Psoas muscle (tissue), 8 donors: ENCODE results near the gene JMJD6. TPM values are rescaled to one million over a fixed set of nuclear protein-coding genes. Genes with fewer than 3 reads are reported as not detected.
A peak's percentile ranks its signal among the peaks of the same experiment; 100 is the strongest.

ENCODE experiments used
- ATAC-seq, 4 donors: fragments of 200-7000 bp; cut with Tn5 transposase; one replicate each; pipeline ENCODE4 v1.9.1; 2020; ENCODE audit warnings: moderate library complexity in 3 of 4, mild to moderate bottlenecking in 2 of 4
- DNase-seq, 2 donors: peaks; one replicate each; pipeline ENCODE4 v3.0.0-alpha.2; 2020
- H3K27ac ChIP-seq: fragments of 200-600 bp; one replicate; pipeline ENCODE4 v1.8.0; 2022
- H3K27me3 ChIP-seq, 3 donors: fragments of 200-600 bp in 1 of 3; one replicate each; pipeline versions ENCODE4 v1.6.1 to v1.8.0; 2013 to 2022; ENCODE audit warnings: low read length in 2 of 3, mild to moderate bottlenecking in 2 of 3, moderate library complexity in 1 of 3; ENCODE audit not compliant: insufficient read depth in 3 of 3
- H3K36me3 ChIP-seq, 2 donors: fragments of 200-600 bp in 1 of 2; one replicate each; pipeline versions ENCODE4 v1.6.1 to v1.8.0; 2013 to 2022; ENCODE audit warnings: low read depth in 1 of 2, mild to moderate bottlenecking in 1 of 2, moderate library complexity in 1 of 2; ENCODE audit not compliant: insufficient read depth in 1 of 2
- H3K4me1 ChIP-seq: fragments of 200-600 bp; one replicate; pipeline ENCODE4 v1.8.0; 2022
- H3K4me3 ChIP-seq: fragments of 200-600 bp; one replicate; pipeline ENCODE4 v1.8.0; 2022; ENCODE audit warnings: mild to moderate bottlenecking
- H3K9me3 ChIP-seq: fragments of 200-600 bp; one replicate; pipeline ENCODE4 v1.8.0; 2022
- CTCF ChIP-seq: fragments of 200-600 bp; IDR thresholded peaks from one replicate; pipeline ENCODE4 v1.8.0; 2022; ENCODE audit warnings: antibody characterized with exemption
- WGBS, 3 donors: extraction: QIAGEN DNeasy Blood & Tissue Kit; methylation state at CpG; one replicate each; pipeline versions ENCODE4 v1.1.6 to v1.1.7; 2013; 5-methylcytosine and 5-hydroxymethylcytosine counted together
- intact Hi-C, 2 donors: fragments of 100-400 bp; cut with DNase I; formaldehyde crosslinking; loops; one replicate each; pipeline versions ENCODE4 v1.11.0 to v1.14.2; 2022
- polyA plus RNA-seq, 3 donors: library from polyadenylated mRNA; stranded (reverse); fragments of 200-250 nt; gene quantifications; one replicate each; pipeline ENCODE4 v1.2.3, GENCODE V29; 2013
- total RNA-seq, 4 donors: library from RNA; stranded (reverse); fragmentation: NEBNext Ultra II Directional in 2 of 4; extraction: Animal tissue kit (Norgen Biotek cat#: 25700) in 2 of 4; gene quantifications; one replicate each; pipeline versions ENCODE4 v1.2.1 to v1.2.4, GENCODE V29; 2021 to 2023
- donor health status: healthy with polysubstance abuse.
- donor health status: DM: no; HTN: no; CAD: no; lungs with moderate emphysema.
- donor health status: Bipolar disorder and iron deficiency.
- donor health status: healthy.
- donor health status: DM: yes; HTN: yes; CAD: no.
- donor health status: DM: no; HTN: no; CAD: no.
- donor health status: DM: no; HTN: no; CAD: no.
- donor health status: DM: yes; HTN: yes; CAD: no.

JMJD6 gene
- total and polyA plus RNA-seq, 7 donors, result 30.8 to 81.9 (median 53.0) TPM

DNA sequence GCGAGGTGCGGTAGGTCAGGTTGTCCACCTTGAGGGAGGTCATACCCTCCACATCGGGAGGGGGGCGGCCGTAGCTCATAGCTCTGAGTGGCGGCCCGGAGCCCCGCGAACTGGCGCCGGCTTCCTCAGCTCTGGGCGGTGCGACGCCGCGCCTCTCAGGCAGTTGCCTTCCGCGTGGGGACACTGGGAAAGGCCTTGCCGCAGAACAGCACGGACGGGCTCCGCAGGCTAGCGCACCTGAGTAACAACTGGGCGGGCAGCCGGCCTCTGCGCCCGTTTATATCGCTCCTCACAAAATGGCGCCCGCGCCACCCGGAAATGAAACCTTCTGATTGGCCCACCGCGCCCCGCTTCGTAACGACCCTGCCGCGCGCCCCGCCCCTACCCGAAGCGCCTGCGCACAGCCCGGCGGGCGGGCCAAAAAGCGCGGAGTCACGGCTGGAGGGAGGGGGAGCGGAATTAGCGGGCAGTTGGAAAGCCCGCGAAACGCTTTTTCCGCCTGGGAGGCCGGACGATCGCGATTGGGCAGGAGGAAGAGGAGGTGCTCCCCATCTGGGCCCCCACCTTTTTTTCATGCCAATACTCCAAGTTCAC, 10.8 kb upstream of the JMJD6 start, which contains the start of gene SRSF2:
SRSF2 (minus strand) TSS at position 250 of the 594 bp plus-strand sequence; CDS start at position 79, 171 bp downstream.
- ATAC-seq (peak; percentile 84 to 90 (median 86)), DNase-seq (peak; percentile 98 to 99)
- Histone ChIP-seq H3K27me3 (no peaks in the 10 kb centered on the region), H3K4me3 (peak within 1 kb of the TSS; percentile 72), H3K36me3 (peaks cover 0 to 54% of the 10 kb centered on the region in 2 donors), H3K9me3 (no peaks in the 10 kb centered on the region), H3K27ac (peak within 1 kb of the TSS; percentile 89), H3K4me1 (peaks cover 59% of the 10 kb centered on the region)
- 0 to 1% (median 0%) methylated on average over 44 to 60 of the region's 60 CpGs for WGBS, 3 donors
- no peak for TF ChIP-seq CTCF
- intact Hi-C loops, result no loop called here

DNA sequence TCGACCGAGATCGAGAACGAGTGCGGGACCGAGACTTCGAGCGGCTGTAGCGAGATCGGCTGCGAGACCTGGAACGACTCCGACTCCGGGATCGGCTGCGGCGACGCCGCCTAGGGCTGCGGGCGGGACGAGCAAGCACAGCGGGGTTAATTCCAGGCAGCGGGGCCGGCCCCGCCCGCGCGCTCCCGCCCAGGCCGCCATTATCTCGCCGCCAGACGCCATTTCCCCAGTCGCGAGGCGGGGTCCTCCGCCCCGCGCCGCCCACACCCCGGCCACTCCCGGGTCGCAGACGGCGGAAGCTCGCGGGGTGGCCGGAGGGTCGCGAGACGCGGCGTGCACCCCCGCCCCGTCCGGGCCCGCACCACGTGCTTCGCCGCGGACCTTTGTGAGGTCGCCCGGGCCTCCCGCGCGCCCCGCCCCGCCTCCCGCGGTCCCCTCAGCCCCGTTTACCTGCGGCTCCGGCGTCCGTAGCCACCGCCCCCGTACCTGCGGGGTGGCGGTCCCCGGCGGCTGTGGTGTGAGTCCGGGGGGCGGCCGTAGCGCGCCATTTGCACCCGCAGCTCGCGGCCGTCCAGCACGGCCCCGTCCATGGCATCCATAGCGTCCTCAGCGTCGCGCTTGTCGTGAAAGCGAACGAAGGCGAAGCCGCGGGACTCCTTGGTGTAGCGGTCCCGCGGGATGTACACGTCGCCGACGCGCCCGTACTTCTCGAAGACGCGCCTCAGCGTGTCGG, 10.1 kb upstream of the JMJD6 start:
- ATAC-seq (peak; percentile 21 to 42 (median 34)), DNase-seq (peak; percentile 78 to 91)
- H3K4me1 ChIP-seq, result peaks cover 59% of the 10 kb centered on the region
- peak overlapping the region; percentile 72 for H3K4me3 ChIP-seq
- intact Hi-C loops, result loop anchor here in 1 of 2 donors (1.0 kb wide), 1 partner anchor 9 kb away; no protein-coding TSS in a partner anchor
- H3K27ac ChIP-seq, result peak overlapping the region; percentile 89
- TF ChIP-seq CTCF, result no peak
- no peaks in the 10 kb centered on the region for H3K9me3 ChIP-seq
- H3K27me3 ChIP-seq, result no peaks in the 10 kb centered on the region
- peaks cover 0 to 54% of the 10 kb centered on the region in 2 donors for H3K36me3 ChIP-seq
- 0 to 1% (median 1%) methylated on average over 62 to 117 of the region's 117 CpGs for WGBS, 3 donors

DNA sequence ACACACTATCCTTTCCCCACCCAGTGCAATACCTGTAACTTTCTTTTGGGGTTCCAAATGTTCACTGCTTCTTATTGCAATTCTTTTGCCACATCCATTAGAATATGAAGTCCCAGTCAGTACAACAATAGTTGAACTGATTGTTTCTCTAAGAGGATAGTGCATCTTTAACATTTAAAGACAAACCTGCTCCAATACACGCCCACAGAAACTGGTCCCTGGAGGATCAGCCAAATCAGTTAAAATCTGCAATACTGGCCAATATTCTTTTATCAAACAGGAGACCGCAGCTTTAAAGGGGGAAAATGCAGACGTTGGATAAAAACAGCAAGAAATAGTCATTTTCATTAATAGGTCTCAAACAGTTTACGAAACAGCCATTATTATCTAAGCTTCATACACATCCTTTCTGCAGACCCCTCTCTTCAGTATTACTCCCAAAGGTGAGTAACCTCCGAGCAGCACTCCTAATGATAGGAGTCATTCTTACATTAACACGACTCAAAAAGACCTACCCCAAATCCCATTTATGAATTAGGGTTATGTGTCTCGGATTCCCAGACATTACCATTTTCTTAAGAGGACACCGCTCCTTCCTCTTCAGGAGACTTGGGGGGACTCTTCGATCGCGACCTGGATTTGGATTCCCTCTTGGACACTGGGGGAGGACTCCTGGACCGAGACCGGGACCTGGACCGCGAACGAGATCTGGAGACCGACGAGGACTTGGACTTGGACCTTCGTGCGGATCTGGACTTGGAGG, 9.4 kb upstream of the JMJD6 start:
- intact Hi-C loops, result loop anchor here in 1 of 2 donors (1.0 kb wide), 1 partner anchor 8 kb away; no protein-coding TSS in a partner anchor
- peaks cover 58% of the 10 kb centered on the region for H3K4me1 ChIP-seq
- no peak for DNase-seq

GRCh38 chr17:76735006-76735405, 8.6 kb upstream of the JMJD6 start:
- 10 to 18% (median 10%) methylated on average over 5 of the region's 5 CpGs for WGBS, 3 donors
- peak overlapping the region; percentile 89 for H3K27ac ChIP-seq
- DNase-seq, result no peak
- peaks cover 0 to 58% of the 10 kb centered on the region in 2 donors for H3K36me3 ChIP-seq
- peak overlapping the region; percentile 72 for H3K4me3 ChIP-seq
- no peaks in the 10 kb centered on the region for H3K27me3 ChIP-seq
- no peaks in the 10 kb centered on the region for H3K9me3 ChIP-seq
- TF ChIP-seq CTCF, result no peak
- ATAC-seq, result no peak
- peaks cover 50% of the 10 kb centered on the region for H3K4me1 ChIP-seq
- intact Hi-C loops, result no loop called here

More for the DNA sequence above, 9.4 kb upstream of the JMJD6 start:
- H3K36me3 ChIP-seq, result peaks cover 0 to 52% of the 10 kb centered on the region in 2 donors
- no peaks in the 10 kb centered on the region for H3K9me3 ChIP-seq
- TF ChIP-seq CTCF, result no peak
- peak overlapping the region; percentile 89 for H3K27ac ChIP-seq
- peak overlapping the region; percentile 72 for H3K4me3 ChIP-seq
- WGBS, 3 donors, result 1 to 2% (median 2%) methylated on average over 20 of the region's 20 CpGs
- no peaks in the 10 kb centered on the region for H3K27me3 ChIP-seq
- ATAC-seq, result no peak
